Measurements from ENCODE around the gene RASEF.

RASEF gene

DNA sequence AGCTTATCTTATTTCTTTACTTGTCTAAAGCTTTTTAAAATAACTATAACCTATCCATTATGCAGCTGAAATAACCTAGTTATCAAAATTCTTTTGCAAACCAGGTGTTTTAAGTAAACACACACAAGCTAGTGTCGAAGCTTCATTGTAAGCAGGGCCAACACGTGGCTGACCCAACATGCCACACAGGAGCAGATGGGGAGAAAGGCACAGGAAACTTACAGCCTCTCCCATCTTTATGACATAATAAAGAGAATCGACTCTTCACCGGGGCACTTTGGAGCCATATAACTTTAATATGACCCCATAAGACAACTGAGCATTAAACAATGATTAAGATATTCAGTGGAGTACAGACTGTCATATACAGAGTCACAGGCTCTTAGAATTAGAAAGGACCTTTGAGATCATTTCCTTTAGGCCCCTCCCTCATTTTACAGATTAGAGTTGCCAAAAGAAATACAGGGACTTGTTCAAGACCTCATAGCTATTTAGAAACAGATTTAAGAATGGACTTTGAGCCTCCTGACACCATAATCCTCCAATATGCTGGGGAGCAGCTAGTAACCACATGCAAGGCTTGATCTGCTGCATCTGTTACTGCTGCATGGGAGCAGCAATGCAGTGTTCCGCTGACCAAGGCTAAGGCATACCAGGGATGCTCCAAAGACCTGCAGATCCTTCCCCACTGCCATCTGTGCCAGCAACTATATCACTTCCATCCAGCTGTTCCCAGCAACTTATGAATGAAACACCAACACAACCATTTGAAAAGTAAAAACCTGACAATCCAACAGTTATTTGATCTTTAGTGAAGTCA, 75.4 kb downstream of the RASEF start:
- no peak overlapping the region for H3K27ac ChIP-seq
- no peak overlapping the region for H3K4me3 ChIP-seq
- H3K9me3 ChIP-seq, result no peaks in the 10 kb centered on the region
- H3K36me3 ChIP-seq, result no peaks in the 10 kb centered on the region
- DNase-seq, result no peak
- no peaks in the 10 kb centered on the region for H3K4me1 ChIP-seq
- TF ChIP-seq, protein P1, sequence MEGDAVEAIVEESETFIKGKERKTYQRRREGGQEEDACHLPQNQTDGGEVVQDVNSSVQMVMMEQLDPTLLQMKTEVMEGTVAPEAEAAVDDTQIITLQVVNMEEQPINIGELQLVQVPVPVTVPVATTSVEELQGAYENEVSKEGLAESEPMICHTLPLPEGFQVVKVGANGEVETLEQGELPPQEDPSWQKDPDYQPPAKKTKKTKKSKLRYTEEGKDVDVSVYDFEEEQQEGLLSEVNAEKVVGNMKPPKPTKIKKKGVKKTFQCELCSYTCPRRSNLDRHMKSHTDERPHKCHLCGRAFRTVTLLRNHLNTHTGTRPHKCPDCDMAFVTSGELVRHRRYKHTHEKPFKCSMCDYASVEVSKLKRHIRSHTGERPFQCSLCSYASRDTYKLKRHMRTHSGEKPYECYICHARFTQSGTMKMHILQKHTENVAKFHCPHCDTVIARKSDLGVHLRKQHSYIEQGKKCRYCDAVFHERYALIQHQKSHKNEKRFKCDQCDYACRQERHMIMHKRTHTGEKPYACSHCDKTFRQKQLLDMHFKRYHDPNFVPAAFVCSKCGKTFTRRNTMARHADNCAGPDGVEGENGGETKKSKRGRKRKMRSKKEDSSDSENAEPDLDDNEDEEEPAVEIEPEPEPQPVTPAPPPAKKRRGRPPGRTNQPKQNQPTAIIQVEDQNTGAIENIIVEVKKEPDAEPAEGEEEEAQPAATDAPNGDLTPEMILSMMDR (IDR thresholded peaks at IDR 0.05), result no peak
- intact Hi-C loops (cut with DNase I; ENCODE audit: low total_unique reads), result no loop called here
- H3K27me3 ChIP-seq, result no peaks in the 10 kb centered on the region

DNA sequence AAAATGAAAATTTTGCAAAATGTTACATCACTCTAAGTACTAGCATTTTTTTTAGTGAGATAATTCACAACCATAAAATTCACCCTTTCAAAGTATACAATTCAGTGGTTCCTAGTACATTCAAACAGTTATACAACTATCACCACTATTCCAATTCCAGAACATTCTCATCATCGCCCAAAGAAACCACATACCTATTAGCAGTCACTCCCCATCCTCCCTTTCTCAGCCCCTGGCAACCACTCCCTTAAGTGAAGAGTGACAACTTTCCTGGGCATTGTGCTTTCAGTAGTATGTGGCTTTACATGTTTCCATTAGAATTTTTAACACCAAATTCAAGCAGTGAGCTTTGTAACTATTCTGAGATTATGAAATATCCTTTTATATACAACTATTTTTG, 81.4 kb downstream of the RASEF start:
- no peak for DNase-seq
- H3K4me1 ChIP-seq, result no peaks in the 10 kb centered on the region
- TF ChIP-seq, protein P1 (IDR thresholded peaks at IDR 0.05), result no peak
- H3K9me3 ChIP-seq, result no peaks in the 10 kb centered on the region
- H3K27me3 ChIP-seq, result no peaks in the 10 kb centered on the region
- H3K27ac ChIP-seq, result no peak overlapping the region
- H3K4me3 ChIP-seq, result no peak overlapping the region
- no peaks in the 10 kb centered on the region for H3K36me3 ChIP-seq
- intact Hi-C loops (cut with DNase I; ENCODE audit: low total_unique reads), result no loop called here

DNA sequence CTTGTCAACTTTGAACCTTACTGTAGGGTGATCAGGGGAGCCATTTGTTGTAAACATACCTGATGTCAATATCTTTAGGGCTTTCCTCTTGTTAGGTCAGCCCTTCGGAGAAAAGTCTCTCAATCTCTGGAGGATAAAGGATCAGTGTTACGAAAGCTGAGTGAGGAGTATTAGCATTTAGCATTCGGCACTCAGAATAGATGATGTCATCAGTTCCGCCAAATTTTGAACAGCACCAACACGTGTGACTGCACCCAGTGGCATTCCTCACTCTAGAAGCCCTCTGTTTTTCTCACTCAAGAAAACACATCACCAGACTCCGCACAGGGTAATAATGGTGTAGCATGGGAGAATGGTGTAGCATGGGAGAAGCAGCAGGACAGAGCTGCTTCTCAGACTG, 87.8 kb downstream of the RASEF start:
- H3K4me1 ChIP-seq, result no peaks in the 10 kb centered on the region
- H3K4me3 ChIP-seq, result no peak overlapping the region
- H3K27me3 ChIP-seq, result no peaks in the 10 kb centered on the region
- intact Hi-C loops (cut with DNase I; ENCODE audit: low total_unique reads), result no loop called here
- H3K36me3 ChIP-seq, result no peaks in the 10 kb centered on the region
- TF ChIP-seq, protein P1 (IDR thresholded peaks at IDR 0.05), result no peak
- no peak for DNase-seq
- H3K9me3 ChIP-seq, result peaks cover 0 to 3% (median 0%) of the 10 kb centered on the region in 3 donors
- no peak overlapping the region for H3K27ac ChIP-seq

- Histone ChIP-seq H3K4me1 (no peaks in the 10 kb centered on the region), H3K36me3 (no peaks in the 10 kb centered on the region), H3K4me3 (no peak overlapping the region), H3K9me3 (peaks cover 0 to 3% (median 0%) of the 10 kb centered on the region in 3 donors), H3K27ac (no peak overlapping the region), H3K27me3 (no peaks in the 10 kb centered on the region)
- TF ChIP-seq, protein P1 (IDR thresholded peaks at IDR 0.05), result no peak
- no peak for DNase-seq
- intact Hi-C loops (cut with DNase I; ENCODE audit: low total_unique reads), result no loop called here
Measured at GRCh38 chr9:82972446-82972845, 90.5 kb downstream of the RASEF start.

DNA sequence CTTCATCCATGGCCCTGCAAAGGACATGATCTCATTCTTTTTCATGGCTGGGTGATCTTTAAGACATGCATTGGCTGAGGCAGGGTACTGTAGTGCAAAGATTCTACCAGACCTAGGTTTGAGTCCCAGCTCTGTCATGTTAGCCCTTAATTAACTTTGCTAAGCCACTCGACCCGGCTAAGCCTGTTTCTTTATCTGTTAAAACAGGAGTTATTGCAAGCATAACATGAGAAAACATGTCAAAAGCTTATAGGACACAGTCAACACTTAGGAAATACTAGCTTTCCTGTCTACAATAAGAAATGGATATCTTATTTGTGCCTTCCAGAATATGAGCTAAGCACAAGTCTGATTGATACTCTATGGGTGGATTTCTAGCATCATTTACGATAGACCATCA, 92.6 kb downstream of the RASEF start:
- intact Hi-C loops (cut with DNase I; ENCODE audit: low total_unique reads), result no loop called here
- H3K27me3 ChIP-seq, result no peaks in the 10 kb centered on the region
- DNase-seq, result no peak

More for the DNA sequence above, 92.6 kb downstream of the RASEF start:
- H3K4me1 ChIP-seq, result no peaks in the 10 kb centered on the region
- H3K27ac ChIP-seq, result no peak overlapping the region
- TF ChIP-seq, protein P1 (IDR thresholded peaks at IDR 0.05), result no peak
- no peak overlapping the region for H3K4me3 ChIP-seq
- H3K36me3 ChIP-seq, result no peaks in the 10 kb centered on the region
- peaks cover 0 to 3% (median 0%) of the 10 kb centered on the region in 3 donors for H3K9me3 ChIP-seq

Measured in tibial artery (tissue), 4 donors.